Measurements from ENCODE around the gene UTS2B. TPM values are rescaled to one million over a fixed set of nuclear protein-coding genes. Genes with fewer than 3 reads are reported as not detected.

Gene UTS2B
- total RNA-seq, 1 donor from 2014 or later: not detected

DNA sequence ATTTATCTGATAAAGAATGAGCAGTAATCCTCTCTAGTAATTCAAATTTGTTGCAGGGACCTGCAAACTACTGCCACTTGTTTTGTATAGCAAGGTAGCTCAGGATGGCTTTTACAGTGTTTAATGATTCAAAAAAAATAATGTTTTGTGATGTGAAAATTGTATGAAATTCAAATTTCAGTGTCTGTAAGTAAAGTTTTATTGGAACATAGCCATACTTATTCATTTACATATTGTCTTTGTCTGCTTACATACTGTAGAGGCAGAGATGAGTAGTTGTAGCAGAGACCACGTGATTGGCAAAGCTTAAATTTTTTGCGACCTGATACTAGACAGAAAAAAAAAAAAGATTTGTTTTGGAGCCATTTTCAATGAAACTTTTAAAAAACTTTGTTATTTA is 6.5 kb upstream of the UTS2B start:
- Histone ChIP-seq H3K4me3 (ENCODE audit: low read depth, low read length) (no peak overlapping the region), H3K27me3 (ENCODE audit: control insufficient read depth, insufficient read depth, low read length) (no peaks in the 10 kb centered on the region), H3K36me3 (ENCODE audit: control insufficient read depth, insufficient read depth, low read length) (no peaks in the 10 kb centered on the region)
- FAIRE-seq: no peak
- DNase-seq (ENCODE audit: low read depth): no peak
- TF ChIP-seq, protein P1, sequence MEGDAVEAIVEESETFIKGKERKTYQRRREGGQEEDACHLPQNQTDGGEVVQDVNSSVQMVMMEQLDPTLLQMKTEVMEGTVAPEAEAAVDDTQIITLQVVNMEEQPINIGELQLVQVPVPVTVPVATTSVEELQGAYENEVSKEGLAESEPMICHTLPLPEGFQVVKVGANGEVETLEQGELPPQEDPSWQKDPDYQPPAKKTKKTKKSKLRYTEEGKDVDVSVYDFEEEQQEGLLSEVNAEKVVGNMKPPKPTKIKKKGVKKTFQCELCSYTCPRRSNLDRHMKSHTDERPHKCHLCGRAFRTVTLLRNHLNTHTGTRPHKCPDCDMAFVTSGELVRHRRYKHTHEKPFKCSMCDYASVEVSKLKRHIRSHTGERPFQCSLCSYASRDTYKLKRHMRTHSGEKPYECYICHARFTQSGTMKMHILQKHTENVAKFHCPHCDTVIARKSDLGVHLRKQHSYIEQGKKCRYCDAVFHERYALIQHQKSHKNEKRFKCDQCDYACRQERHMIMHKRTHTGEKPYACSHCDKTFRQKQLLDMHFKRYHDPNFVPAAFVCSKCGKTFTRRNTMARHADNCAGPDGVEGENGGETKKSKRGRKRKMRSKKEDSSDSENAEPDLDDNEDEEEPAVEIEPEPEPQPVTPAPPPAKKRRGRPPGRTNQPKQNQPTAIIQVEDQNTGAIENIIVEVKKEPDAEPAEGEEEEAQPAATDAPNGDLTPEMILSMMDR (IDR thresholded peaks at IDR 0.05; ENCODE audit: insufficient read depth, low read length, severe bottlenecking): no peak

DNA sequence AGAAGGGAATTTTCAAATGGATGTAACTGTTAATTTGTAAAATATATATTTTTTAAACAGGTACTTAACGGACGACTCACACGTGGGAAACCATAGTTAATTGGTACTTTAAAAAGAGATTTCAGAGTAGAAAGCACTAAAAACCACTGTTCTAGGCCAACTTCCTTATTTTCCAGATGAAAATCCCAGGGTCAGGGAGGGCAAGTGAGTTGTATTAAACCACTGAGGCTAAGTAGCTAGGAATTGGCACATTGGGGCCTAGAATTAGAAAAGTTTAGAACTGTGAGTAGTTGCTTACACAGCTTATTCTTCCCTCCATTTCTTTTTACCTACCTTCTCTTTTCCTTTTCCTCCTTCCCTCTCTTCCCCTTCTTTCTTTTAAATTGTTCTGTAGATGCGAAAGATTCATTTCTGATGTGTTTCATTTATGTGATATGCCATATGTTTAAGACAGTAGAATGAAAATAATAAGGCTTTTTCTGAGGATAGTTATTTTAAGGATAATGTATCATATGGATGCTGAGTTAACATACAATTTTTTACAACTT is 4.1 kb upstream of the UTS2B start:
- no peak overlapping the region for H3K4me3 ChIP-seq (ENCODE audit: low read depth, low read length)
- DNase-seq (ENCODE audit: low read depth): no peak
- H3K27me3 ChIP-seq (ENCODE audit: control insufficient read depth, insufficient read depth, low read length): no peaks in the 10 kb centered on the region
- H3K36me3 ChIP-seq (ENCODE audit: control insufficient read depth, insufficient read depth, low read length): no peaks in the 10 kb centered on the region
- FAIRE-seq: no peak
- TF ChIP-seq, protein P1 (IDR thresholded peaks at IDR 0.05; ENCODE audit: insufficient read depth, low read length, severe bottlenecking): no peak

DNA sequence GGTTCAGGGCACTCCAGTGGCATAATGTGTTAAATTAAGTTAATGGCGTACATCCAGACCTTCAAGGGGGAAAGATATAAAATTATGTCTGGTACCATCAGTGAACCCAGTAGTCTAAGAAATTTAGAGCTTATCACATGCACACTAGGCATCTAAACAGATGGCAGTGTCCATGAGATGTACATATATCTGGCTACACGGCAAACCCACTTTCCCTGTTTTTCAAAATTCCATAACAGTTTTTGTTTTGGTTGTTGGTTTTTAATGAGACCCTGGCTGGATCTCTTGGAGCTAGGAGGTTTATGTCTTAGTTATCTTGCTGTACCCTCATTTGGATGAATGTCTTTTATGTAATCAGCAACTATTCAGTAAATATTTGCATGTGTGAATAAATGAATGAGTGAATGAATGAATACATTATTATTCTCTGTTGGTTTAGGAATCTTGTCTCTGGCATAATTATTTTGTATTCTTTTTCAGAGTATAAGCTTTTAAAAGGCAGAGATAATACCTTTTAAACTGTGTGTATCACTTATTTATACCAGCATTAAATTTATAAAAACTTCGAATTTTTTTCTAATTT is 3.1 kb upstream of the UTS2B start:
- Histone ChIP-seq H3K27me3 (ENCODE audit: control insufficient read depth, insufficient read depth, low read length) (no peaks in the 10 kb centered on the region), H3K36me3 (ENCODE audit: control insufficient read depth, insufficient read depth, low read length) (no peaks in the 10 kb centered on the region), H3K4me3 (ENCODE audit: low read depth, low read length) (no peak overlapping the region)
- TF ChIP-seq, protein P1 (IDR thresholded peaks at IDR 0.05; ENCODE audit: insufficient read depth, low read length, severe bottlenecking): no peak
- FAIRE-seq: no peak
- no peak for DNase-seq (ENCODE audit: low read depth)

DNA sequence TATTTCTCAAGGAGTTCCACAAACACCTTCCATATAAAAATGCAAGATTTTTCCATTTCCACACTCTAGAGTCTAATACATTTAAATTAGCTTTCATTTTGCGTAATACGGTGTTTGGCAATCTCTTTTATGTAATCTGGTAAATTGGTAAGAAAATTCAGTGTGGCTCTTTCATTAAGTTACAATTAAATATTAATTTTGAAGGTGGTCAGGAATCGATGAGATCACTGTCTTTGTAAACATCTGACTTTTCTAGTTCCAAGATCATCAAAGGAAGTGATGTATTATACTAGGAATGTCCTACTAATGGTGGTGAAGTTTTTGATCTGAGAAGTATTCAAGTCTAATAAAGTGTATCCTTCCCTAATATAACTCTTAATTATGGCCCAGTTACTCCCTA is 1.1 kb upstream of the UTS2B start:
- peak; percentile 70 for DNase-seq (ENCODE audit: low read depth)
- TF ChIP-seq, protein P1 (IDR thresholded peaks at IDR 0.05; ENCODE audit: insufficient read depth, low read length, severe bottlenecking): no peak
- H3K4me3 ChIP-seq (ENCODE audit: low read depth, low read length): no peak overlapping the region
- no peak for FAIRE-seq
- H3K36me3 ChIP-seq (ENCODE audit: control insufficient read depth, insufficient read depth, low read length): no peaks in the 10 kb centered on the region
- no peaks in the 10 kb centered on the region for H3K27me3 ChIP-seq (ENCODE audit: control insufficient read depth, insufficient read depth, low read length)

DNA sequence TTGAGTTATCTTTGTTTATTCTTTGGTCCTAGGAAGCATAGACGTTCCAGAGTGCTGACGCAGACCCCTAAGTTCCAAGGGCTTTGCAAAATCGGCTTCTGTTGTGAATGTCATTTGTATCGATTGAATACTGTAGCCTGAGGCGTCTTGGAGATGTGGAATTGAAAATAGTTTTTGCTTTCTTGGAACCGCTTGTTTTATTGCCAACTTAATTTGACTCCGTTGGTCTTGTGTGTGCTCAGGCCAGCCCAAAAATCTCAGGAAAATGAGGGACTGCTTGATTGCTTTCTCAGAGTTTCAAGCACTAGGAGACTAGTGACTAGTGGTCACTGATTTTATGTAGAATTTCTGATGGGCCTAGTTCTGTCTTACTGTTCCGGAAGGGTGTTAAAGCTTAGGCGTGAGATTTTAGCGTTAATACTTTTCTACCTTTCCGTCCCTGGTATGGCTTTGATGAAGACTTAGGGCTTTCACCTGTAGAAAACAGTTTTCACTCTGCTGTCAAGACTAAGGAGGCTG is 263 bp upstream of the UTS2B start:
- Histone ChIP-seq H3K36me3 (ENCODE audit: control insufficient read depth, insufficient read depth, low read length) (no peaks in the 10 kb centered on the region), H3K27me3 (ENCODE audit: control insufficient read depth, insufficient read depth, low read length) (no peaks in the 10 kb centered on the region), H3K4me3 (ENCODE audit: low read depth, low read length) (peak overlapping the region; percentile 82)
- FAIRE-seq: no peak
- peak; percentile 73 for DNase-seq (ENCODE audit: low read depth)
- TF ChIP-seq, protein P1 (IDR thresholded peaks at IDR 0.05; ENCODE audit: insufficient read depth, low read length, severe bottlenecking): no peak

All from bronchial epithelial cell (primary cell).